Progenitor cell of endocrine pancreas (in vitro differentiated cells): ENCODE results near the gene PXDC1. TPM values are rescaled to one million over a fixed set of nuclear protein-coding genes. Genes with fewer than 3 reads are reported as not detected.

Source experiments
- DNase-seq: peaks from one replicate; pipeline ENCODE4 v3.0.0; 2021; ENCODE audit warnings: low spot score; ENCODE audit not compliant: unreplicated experiment
- H3K27ac Mint-ChIP-seq: 2 replicates; pipeline ENCODE4 v1.8.0; 2021; ENCODE audit warnings: mild to moderate bottlenecking, moderate library complexity, mixed read lengths
- H3K27me3 Mint-ChIP-seq: 2 replicates; pipeline ENCODE4 v1.8.0; 2021; ENCODE audit warnings: mixed read lengths
- H3K36me3 Mint-ChIP-seq: 2 replicates; pipeline ENCODE4 v1.8.0; 2022; ENCODE audit warnings: mixed read lengths; ENCODE audit not compliant: insufficient read depth
- H3K4me1 Mint-ChIP-seq: 2 replicates; pipeline ENCODE4 v1.8.0; 2021; ENCODE audit warnings: low read depth, mixed read lengths
- H3K4me3 Mint-ChIP-seq: 2 replicates; pipeline ENCODE4 v1.8.0; 2021; ENCODE audit warnings: low read depth, mild to moderate bottlenecking, moderate library complexity, mixed read lengths
- H3K9me3 Mint-ChIP-seq: 2 replicates; pipeline ENCODE4 v1.8.0; 2021; ENCODE audit warnings: low read depth, mixed read lengths
- total RNA-seq: library from RNA; stranded (reverse); gene quantifications from 2 replicates; pipeline ENCODE4 v1.2.1, GENCODE V29; 2021
- TF ChIP-seq, protein P1 (sequence below): fragments of 200-600 bp; sonication (generic); IDR thresholded peaks from one replicate; pipeline ENCODE4 v1.5.0; 2021; ENCODE audit warnings: antibody characterized with exemption, mild to moderate bottlenecking; ENCODE audit not compliant: unreplicated experiment

The PXDC1 gene
- total RNA-seq, 1 donor from 2014 or later, result 4.8 TPM

DNA sequence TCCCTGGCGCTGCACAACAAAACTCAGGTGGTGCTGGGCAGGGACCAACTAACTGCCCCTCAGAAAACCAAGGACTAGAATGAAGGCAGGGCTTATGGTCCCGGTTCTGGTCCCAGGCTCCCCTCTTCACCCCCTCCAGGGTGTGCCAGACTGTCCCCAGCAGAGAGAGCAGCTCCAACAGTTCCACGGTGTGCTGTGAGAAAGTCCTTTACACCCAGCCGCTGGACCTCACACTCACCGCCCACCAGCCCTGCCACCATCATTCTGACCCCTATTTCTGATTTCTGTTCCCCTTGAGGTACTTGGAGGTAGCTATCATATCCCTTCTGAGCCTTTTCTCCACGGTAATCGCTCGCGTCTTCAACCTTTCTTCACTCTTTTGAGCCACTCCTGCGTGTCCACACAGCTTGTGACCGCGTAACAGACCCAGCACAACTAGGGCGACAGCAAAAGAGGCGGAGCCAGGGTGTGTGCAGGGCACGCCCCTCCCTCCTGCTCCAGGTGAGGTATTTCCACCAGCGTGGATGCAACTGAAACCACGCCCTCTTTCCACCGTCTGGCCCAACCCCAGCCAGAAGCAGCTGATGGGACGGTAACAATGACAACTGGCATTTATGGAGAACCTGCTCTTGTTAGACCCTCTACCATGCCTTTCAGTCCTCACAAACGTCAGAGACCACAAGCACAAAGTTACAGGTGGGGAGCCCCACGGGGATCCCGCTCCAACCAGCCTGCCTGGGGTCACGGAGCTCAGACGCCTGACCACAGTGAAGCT is 2.3 kb downstream of the PXDC1 start:
- Mint-ChIP-seq H3K4me1 (peaks cover 6% of the 10 kb centered on the region), H3K4me3 (peak overlapping the region; percentile 67), H3K9me3 (no peaks in the 10 kb centered on the region), H3K27me3 (peaks cover 57% of the 10 kb centered on the region), H3K36me3 (no peaks in the 10 kb centered on the region), H3K27ac (no peak overlapping the region)
- TF ChIP-seq, protein P1, sequence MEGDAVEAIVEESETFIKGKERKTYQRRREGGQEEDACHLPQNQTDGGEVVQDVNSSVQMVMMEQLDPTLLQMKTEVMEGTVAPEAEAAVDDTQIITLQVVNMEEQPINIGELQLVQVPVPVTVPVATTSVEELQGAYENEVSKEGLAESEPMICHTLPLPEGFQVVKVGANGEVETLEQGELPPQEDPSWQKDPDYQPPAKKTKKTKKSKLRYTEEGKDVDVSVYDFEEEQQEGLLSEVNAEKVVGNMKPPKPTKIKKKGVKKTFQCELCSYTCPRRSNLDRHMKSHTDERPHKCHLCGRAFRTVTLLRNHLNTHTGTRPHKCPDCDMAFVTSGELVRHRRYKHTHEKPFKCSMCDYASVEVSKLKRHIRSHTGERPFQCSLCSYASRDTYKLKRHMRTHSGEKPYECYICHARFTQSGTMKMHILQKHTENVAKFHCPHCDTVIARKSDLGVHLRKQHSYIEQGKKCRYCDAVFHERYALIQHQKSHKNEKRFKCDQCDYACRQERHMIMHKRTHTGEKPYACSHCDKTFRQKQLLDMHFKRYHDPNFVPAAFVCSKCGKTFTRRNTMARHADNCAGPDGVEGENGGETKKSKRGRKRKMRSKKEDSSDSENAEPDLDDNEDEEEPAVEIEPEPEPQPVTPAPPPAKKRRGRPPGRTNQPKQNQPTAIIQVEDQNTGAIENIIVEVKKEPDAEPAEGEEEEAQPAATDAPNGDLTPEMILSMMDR, result no peak
- no peak for DNase-seq

DNA sequence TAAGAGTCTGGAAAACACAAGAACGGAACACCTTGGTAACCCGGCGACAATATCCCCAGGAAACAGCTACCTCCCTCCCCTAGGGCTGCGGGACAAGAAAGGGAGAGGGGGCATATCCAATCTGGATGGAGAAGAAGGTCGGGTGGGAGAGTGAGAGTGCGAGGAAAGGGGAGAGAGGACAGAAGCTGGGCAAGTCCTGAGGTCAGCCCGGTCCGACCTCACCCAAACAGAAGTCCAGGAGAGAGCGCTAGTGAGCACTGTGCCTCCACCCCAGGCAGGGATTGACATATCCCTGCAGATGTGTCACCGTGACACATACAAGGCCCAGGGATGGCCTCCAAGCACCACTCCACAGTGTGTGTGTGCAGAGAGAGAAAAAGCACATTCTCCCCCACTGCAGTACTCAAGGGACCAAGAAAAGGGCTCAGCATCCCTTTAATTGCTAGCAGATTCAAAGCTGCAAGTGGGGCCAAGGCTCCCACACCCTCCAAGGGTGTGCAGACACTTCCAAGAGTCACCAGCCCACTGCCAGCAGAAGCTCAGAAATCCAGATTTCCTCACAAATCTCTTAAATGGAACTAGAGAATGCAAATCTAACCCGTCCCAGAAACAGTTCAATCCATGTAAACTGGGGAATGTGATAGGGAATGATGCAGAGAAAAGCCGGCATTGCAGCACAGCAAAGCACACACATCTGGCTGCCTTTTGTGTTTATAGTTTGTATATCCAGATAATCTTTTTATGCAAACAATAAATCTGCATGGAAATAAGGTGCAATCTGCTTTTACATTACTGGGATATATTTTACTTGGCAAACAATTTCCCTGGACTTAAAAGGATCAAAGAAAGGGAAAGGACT is 3.1 kb downstream of the PXDC1 start:
- TF ChIP-seq, protein P1, result peak; percentile 64
- Mint-ChIP-seq H3K4me3 (no peak overlapping the region), H3K27ac (no peak overlapping the region), H3K9me3 (no peaks in the 10 kb centered on the region), H3K36me3 (no peaks in the 10 kb centered on the region), H3K27me3 (peaks cover 56% of the 10 kb centered on the region), H3K4me1 (peaks cover 6% of the 10 kb centered on the region)
- DNase-seq, result peak; percentile 35

DNA sequence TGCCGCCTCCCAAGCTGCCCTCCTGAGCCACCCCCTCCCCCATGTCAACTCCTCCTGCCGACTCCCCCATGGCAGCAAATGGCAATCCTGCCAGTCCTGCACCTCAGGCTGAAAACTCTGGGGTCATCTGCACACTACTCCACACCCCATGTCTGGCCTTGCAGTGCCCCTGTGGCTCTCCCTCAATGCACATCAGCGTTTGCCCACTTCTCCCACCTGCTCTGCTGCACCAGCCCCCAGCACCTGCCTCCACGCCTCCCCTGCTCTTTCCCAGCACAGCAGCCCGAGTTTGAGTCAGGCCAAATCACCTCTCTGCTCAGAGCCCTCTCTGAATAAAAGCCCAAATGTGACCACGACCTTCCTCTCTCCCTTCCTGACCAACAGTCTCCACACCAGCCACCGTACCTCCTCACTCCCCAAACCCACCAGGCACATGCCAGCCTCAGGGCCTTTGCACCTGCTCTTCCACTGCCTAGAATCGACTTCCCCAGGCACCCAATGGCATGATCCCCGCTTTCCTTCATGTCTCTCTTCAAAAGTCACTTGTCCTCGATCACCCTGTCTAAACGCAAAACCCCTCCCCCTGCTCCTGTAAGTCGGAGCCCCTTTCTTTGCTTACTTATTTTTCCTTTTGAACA is 4.3 kb downstream of the PXDC1 start:
- Mint-ChIP-seq H3K27me3 (peaks cover 47% of the 10 kb centered on the region), H3K4me1 (peaks cover 6% of the 10 kb centered on the region), H3K36me3 (no peaks in the 10 kb centered on the region), H3K9me3 (no peaks in the 10 kb centered on the region), H3K4me3 (no peak overlapping the region), H3K27ac (no peak overlapping the region)
- no peak for DNase-seq
- TF ChIP-seq, protein P1, result no peak

DNA sequence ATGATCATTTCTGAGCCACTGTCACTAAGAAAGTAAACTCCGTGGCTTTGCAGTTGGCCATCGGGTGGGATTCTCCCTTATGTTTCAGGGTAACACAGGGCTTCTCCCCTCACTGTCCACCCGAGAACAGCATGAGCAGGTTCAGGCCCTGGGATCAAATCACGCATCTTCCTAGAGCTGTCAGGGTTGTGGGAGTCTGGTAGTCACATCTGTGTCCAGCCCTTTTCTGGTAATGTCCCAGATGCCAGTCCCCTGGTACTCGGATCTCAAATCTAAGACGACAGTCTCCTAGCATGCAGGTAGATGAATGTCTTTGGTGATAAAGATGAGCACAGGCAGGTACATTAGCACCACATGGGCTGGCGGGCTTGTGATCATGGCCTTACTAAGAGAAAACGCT is 4.8 kb downstream of the PXDC1 start:
- no peak for DNase-seq
- Mint-ChIP-seq H3K4me3 (no peak overlapping the region), H3K36me3 (no peaks in the 10 kb centered on the region), H3K27ac (no peak overlapping the region), H3K27me3 (peaks cover 53% of the 10 kb centered on the region), H3K9me3 (no peaks in the 10 kb centered on the region), H3K4me1 (peaks cover 6% of the 10 kb centered on the region)
- TF ChIP-seq, protein P1, result no peak

DNA sequence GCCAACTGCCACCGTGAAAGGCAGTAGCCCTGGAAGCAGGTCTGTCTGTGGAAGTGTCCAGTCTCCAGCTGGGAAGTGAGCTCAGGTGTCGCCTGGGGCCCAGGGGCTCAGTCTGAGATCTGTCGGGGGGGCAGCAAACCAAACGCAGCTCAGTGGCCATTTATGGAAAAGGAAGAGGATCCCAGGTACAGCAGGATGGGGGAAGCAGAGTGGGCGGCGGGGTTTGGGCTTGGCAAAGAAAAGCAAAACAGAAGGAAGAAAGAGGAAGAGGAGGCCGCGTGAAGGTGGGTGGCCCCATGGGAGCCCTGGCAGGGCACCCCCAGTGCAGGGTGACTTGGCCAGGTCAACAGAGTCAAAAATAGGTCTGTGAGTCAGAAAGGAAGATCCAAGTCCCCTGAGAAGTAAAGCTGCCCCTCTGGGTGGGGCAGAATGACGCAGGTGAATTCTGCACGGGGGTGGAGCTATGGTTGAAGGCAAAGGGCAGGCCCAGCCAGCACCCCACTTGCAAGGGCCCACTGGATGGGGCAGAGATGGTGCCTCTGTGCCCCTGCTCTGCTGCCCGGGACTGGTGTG is 5.3 kb downstream of the PXDC1 start:
- H3K4me1 Mint-ChIP-seq, result peaks cover 6% of the 10 kb centered on the region
- DNase-seq, result no peak
- no peak overlapping the region for H3K4me3 Mint-ChIP-seq
- H3K27me3 Mint-ChIP-seq, result peaks cover 57% of the 10 kb centered on the region
- H3K36me3 Mint-ChIP-seq, result no peaks in the 10 kb centered on the region
- no peak overlapping the region for H3K27ac Mint-ChIP-seq
- TF ChIP-seq, protein P1, result no peak
- H3K9me3 Mint-ChIP-seq, result no peaks in the 10 kb centered on the region
